Sigmoid colon (tissue), 7 donors: ENCODE measurements around the gene PLEKHN1. TPM values are rescaled to one million over a fixed set of nuclear protein-coding genes. Genes with fewer than 3 reads are reported as not detected.

Experiments used
- DNase-seq: peaks from one replicate; pipeline ENCODE4 v3.0.0-alpha.2; 2019
- H3K27ac ChIP-seq, 4 donors: fragments of 200-600 bp; sonication (generic); one replicate each; pipeline ENCODE4 v1.5.1; 2016 to 2019; ENCODE audit warnings: mild to moderate bottlenecking in 1 of 4
- H3K27me3 ChIP-seq, 3 donors: fragments of 200-600 bp; sonication (generic); one replicate each; pipeline ENCODE4 v1.5.1; 2019; ENCODE audit warnings: mild to moderate bottlenecking in 1 of 3
- H3K36me3 ChIP-seq, 4 donors: fragments of 200-600 bp; sonication (generic); one replicate each; pipeline ENCODE4 v1.5.1; 2016 to 2019
- H3K4me1 ChIP-seq, 4 donors: fragments of 200-600 bp; sonication (generic); one replicate each; pipeline ENCODE4 v1.5.1; 2017 to 2019
- H3K4me3 ChIP-seq, 4 donors: fragments of 200-600 bp; sonication (generic); one replicate each; pipeline ENCODE4 v1.5.1; 2017 to 2019; ENCODE audit warnings: mild to moderate bottlenecking in 2 of 4, moderate library complexity in 1 of 4
- H3K9me3 ChIP-seq, 4 donors: fragments of 200-600 bp in 3 of 4; sonication (generic) in 3 of 4; one replicate each; pipeline versions ENCODE4 v1.5.1 to v1.6.1; 2013 to 2019
- CTCF ChIP-seq, 4 experiments: fragments of 450-650 bp in 3 of 4; fragments of 200-600 bp in 1 of 4; IDR thresholded peaks; one replicate each; pipeline ENCODE4 v1.5.1; 2016 to 2019; ENCODE audit warnings: antibody characterized with exemption in 4 of 4, mild to moderate bottlenecking in 3 of 4, moderate library complexity in 2 of 4
- EP300 ChIP-seq, 4 donors: sonication (generic); formaldehyde crosslinking; IDR thresholded peaks; one replicate each; pipeline ENCODE4 v1.6.1; 2017; ENCODE audit warnings: antibody characterized with exemption in 4 of 4
- POLR2A ChIP-seq, 2 donors: fragments of 450-650 bp; IDR thresholded peaks; one replicate each; pipeline ENCODE4 v1.6.1; 2016; ENCODE audit warnings: antibody characterized with exemption in 2 of 2, mild to moderate bottlenecking in 2 of 2, moderate library complexity in 2 of 2
- POLR2AphosphoS5 ChIP-seq, 4 donors: sonication (generic); formaldehyde crosslinking; IDR thresholded peaks; one replicate each; pipeline ENCODE4 v1.6.1; 2017; ENCODE audit warnings: antibody characterized with exemption in 4 of 4
- WGBS, 2 donors: extraction: QIAGEN DNeasy Blood & Tissue Kit; methylation state at CpG; one replicate each; pipeline ENCODE4 v1.1.7; 2013; 5-methylcytosine and 5-hydroxymethylcytosine counted together
- intact Hi-C: fragments of 100-400 bp; cut with DNase I; formaldehyde crosslinking; loops from one replicate; pipeline ENCODE4 v1.15.1; 2023
- polyA plus RNA-seq, 3 donors: library from polyadenylated mRNA; stranded (reverse); fragments of 200-250 nt; gene quantifications; one replicate each; pipeline ENCODE4 v1.2.3, GENCODE V29; 2013
- total RNA-seq, 4 donors: library from RNA; depleted of rRNA; stranded (reverse); fragments of >200 nt; gene quantifications; one replicate each; pipeline ENCODE4 v1.1.0, GENCODE V29; 2016
- donor health status: healthy with polysubstance abuse.
- donor health status: Bipolar disorder and iron deficiency.
- donor health status: healthy.

Gene PLEKHN1
- total and polyA plus RNA-seq, 7 donors, result 0.46 to 1.5 TPM; not detected in 5

GRCh38 chr1:918843-919242, 47.4 kb upstream of the PLEKHN1 start:
- intact Hi-C loops, result no loop called here
- H3K4me1 ChIP-seq, result peaks cover 0 to 48% (median 42%) of the 10 kb centered on the region in 4 donors
- no peak overlapping the region for H3K4me3 ChIP-seq
- H3K36me3 ChIP-seq, result no peaks in the 10 kb centered on the region
- no peak overlapping the region for H3K27ac ChIP-seq
- H3K9me3 ChIP-seq, result no peaks in the 10 kb centered on the region
- no peak for DNase-seq
- TF ChIP-seq POLR2AphosphoS5 (IDR thresholded peaks at IDR 0.05) (no peak), EP300 (IDR thresholded peaks at IDR 0.05) (no peak), POLR2A (IDR thresholded peaks at IDR 0.05) (no peak), CTCF (IDR thresholded peaks at IDR 0.05) (no peak)
- peaks cover 0 to 66% (median 21%) of the 10 kb centered on the region in 3 donors for H3K27me3 ChIP-seq
- 47 to 75% methylated on average over 6 of the region's 6 CpGs for WGBS, 2 donors

GRCh38 chr1:919271-919872, 46.9 kb upstream of the PLEKHN1 start:
- Histone ChIP-seq H3K9me3 (no peaks in the 10 kb centered on the region), H3K4me3 (no peak overlapping the region), H3K27ac (no peak overlapping the region), H3K36me3 (no peaks in the 10 kb centered on the region), H3K27me3 (peaks cover 2 to 67% (median 21%) of the 10 kb centered on the region in 3 donors), H3K4me1 (peaks cover 0 to 53% (median 44%) of the 10 kb centered on the region in 4 donors)
- 44 to 80% methylated on average over 29 of the region's 29 CpGs for WGBS, 2 donors
- intact Hi-C loops, result no loop called here
- TF ChIP-seq POLR2A (IDR thresholded peaks at IDR 0.05) (no peak), EP300 (IDR thresholded peaks at IDR 0.05) (no peak), POLR2AphosphoS5 (IDR thresholded peaks at IDR 0.05) (no peak), CTCF (IDR thresholded peaks at IDR 0.05) (no peak)
- no peak for DNase-seq

- Histone ChIP-seq H3K4me1 (peaks cover 2 to 59% (median 50%) of the 10 kb centered on the region in 4 donors), H3K27me3 (peaks cover 5 to 73% (median 27%) of the 10 kb centered on the region in 3 donors), H3K27ac (no peak overlapping the region)
Observed at GRCh38 chr1:920010-920409, 46.3 kb upstream of the PLEKHN1 start.

GRCh38 chr1:920521-920920, 45.8 kb upstream of the PLEKHN1 start:
- H3K4me3 ChIP-seq, result peak overlapping the region in 1 of 4 donors; percentile 7
- no peak for TF ChIP-seq EP300 (IDR thresholded peaks at IDR 0.05)
- TF ChIP-seq CTCF (IDR thresholded peaks at IDR 0.05), result no peak
- no peak for TF ChIP-seq POLR2AphosphoS5 (IDR thresholded peaks at IDR 0.05)
- no peak for TF ChIP-seq POLR2A (IDR thresholded peaks at IDR 0.05)
- H3K27ac ChIP-seq, result no peak overlapping the region
- H3K36me3 ChIP-seq, result no peaks in the 10 kb centered on the region
- peaks cover 9 to 78% (median 30%) of the 10 kb centered on the region in 3 donors for H3K27me3 ChIP-seq
- intact Hi-C loops, result no loop called here
- no peak for DNase-seq
- H3K9me3 ChIP-seq, result no peaks in the 10 kb centered on the region
- 2 to 11% methylated on average over 13 of the region's 13 CpGs for WGBS, 2 donors
- peaks cover 2 to 64% (median 55%) of the 10 kb centered on the region in 4 donors for H3K4me1 ChIP-seq

More at GRCh38 chr1:920010-920409, 46.3 kb upstream of the PLEKHN1 start:
- Histone ChIP-seq H3K36me3 (no peaks in the 10 kb centered on the region), H3K9me3 (no peaks in the 10 kb centered on the region), H3K4me3 (no peak overlapping the region)
- no peak for DNase-seq
- intact Hi-C loops, result no loop called here
- 12 to 61% methylated on average over 23 of the region's 23 CpGs for WGBS, 2 donors
- TF ChIP-seq EP300 (IDR thresholded peaks at IDR 0.05), result no peak

DNA sequence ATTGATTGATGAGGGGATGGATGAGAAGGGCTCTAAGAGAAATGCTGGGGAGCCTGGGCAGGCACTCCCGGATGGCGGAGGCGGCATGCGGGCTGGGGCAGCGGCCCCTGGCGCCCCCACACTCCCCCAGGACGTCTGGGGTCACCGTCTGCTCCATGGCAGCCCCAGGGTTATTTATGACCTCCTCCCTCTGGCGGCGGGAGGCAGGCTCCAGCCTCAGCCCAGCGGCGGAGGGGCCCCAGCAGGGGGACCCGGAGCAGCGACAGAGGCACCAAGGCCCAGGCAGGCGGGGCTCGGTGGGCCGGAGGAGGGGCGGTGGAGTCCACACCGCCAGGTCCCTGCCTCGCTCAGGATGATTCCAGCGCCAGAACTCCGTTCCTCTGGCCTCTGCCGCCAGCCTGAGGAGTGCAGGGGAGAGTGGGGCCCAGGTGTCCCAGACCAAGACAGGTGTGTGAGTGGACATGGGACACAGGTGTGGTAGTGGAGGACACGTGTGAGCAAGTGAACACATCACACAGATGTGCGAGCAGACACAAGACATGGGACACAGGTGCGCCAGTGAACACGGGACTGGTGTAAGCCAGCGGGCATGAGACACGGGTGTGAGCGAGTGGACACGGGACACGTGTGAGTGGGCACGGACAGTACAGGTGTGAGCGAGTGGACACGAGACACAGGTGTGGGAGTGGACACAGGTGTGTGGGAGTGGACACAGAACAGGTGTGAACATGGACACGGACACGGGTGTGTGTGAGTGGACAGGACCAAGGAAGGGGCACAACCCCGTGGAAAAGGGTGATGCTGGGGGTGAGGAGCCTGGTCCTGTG, 45.1 kb upstream of the PLEKHN1 start:
- H3K27me3 ChIP-seq, result peaks cover 16 to 84% (median 33%) of the 10 kb centered on the region in 3 donors
- intact Hi-C loops, result no loop called here
- peaks cover 2 to 68% (median 58%) of the 10 kb centered on the region in 4 donors for H3K4me1 ChIP-seq
- DNase-seq, result no peak
- no peaks in the 10 kb centered on the region for H3K9me3 ChIP-seq
- WGBS, 2 donors, result 8 to 28% methylated on average over 38 of the region's 38 CpGs
- TF ChIP-seq CTCF (IDR thresholded peaks at IDR 0.05), result peak; percentile 29 to 64 (median 46)
- TF ChIP-seq POLR2AphosphoS5 (IDR thresholded peaks at IDR 0.05), result no peak
- H3K36me3 ChIP-seq, result no peaks in the 10 kb centered on the region
- H3K4me3 ChIP-seq, result peak overlapping the region in 1 of 4 donors; percentile 7
- H3K27ac ChIP-seq, result no peak overlapping the region
